Progenitor cell of endocrine pancreas (in vitro differentiated cells): Measurements from ENCODE around the gene ARMC12. TPM values are rescaled to one million over a fixed set of nuclear protein-coding genes. Genes with fewer than 3 reads are reported as not detected.

Source experiments
- DNase-seq: peaks from one replicate; pipeline ENCODE4 v3.0.0; 2021; ENCODE audit warnings: low spot score; ENCODE audit not compliant: unreplicated experiment
- H3K27ac Mint-ChIP-seq: 2 replicates; pipeline ENCODE4 v1.8.0; 2021; ENCODE audit warnings: mild to moderate bottlenecking, moderate library complexity, mixed read lengths
- H3K27me3 Mint-ChIP-seq: 2 replicates; pipeline ENCODE4 v1.8.0; 2021; ENCODE audit warnings: mixed read lengths
- H3K36me3 Mint-ChIP-seq: 2 replicates; pipeline ENCODE4 v1.8.0; 2022; ENCODE audit warnings: mixed read lengths; ENCODE audit not compliant: insufficient read depth
- H3K4me1 Mint-ChIP-seq: 2 replicates; pipeline ENCODE4 v1.8.0; 2021; ENCODE audit warnings: low read depth, mixed read lengths
- H3K4me3 Mint-ChIP-seq: 2 replicates; pipeline ENCODE4 v1.8.0; 2021; ENCODE audit warnings: low read depth, mild to moderate bottlenecking, moderate library complexity, mixed read lengths
- H3K9me3 Mint-ChIP-seq: 2 replicates; pipeline ENCODE4 v1.8.0; 2021; ENCODE audit warnings: low read depth, mixed read lengths
- total RNA-seq: library from RNA; stranded (reverse); gene quantifications from 2 replicates; pipeline ENCODE4 v1.2.1, GENCODE V29; 2021
- TF ChIP-seq, protein P1 (sequence below): fragments of 200-600 bp; sonication (generic); IDR thresholded peaks from one replicate; pipeline ENCODE4 v1.5.0; 2021; ENCODE audit warnings: antibody characterized with exemption, mild to moderate bottlenecking; ENCODE audit not compliant: unreplicated experiment

ARMC12 gene
- total RNA-seq, 1 donor from 2014 or later = 0.98 TPM

DNA sequence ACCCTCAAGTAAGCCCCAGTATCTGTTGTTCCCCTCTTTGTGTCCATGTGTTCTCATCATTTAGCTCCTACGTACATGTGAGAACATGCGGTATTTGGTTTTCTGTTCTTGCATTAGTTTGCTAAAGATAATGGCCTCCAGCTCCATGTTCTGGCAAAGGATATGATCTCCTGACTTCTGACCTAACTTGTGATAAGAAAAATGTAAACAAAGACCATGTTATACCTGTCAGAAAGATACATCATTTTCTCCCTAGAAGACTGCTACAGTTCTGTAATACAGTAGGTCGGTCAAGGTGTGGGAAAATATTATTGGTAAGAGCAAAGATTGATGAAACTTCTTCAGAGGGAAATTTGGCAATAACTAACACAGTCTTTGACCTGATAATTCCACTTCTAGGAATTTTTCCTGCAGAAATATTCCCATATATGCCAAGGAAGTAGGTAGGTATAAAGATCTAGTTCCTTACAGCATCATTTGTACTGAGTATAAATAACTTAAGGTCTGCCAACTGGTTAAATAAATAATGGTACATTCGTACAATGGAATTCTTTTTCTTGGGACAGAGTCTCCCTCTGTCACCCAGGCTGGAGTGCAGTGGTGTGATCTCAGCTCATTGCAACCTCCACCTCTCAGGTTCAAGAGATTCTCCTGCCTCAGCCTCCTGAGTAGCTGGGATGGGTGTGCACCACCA is 29.0 kb upstream of the ARMC12 start:
- Mint-ChIP-seq H3K4me3 (no peak overlapping the region), H3K27ac (no peak overlapping the region), H3K27me3 (peaks cover 3% of the 10 kb centered on the region), H3K4me1 (no peaks in the 10 kb centered on the region), H3K9me3 (peaks cover 10% of the 10 kb centered on the region), H3K36me3 (no peaks in the 10 kb centered on the region)
- TF ChIP-seq, protein P1, sequence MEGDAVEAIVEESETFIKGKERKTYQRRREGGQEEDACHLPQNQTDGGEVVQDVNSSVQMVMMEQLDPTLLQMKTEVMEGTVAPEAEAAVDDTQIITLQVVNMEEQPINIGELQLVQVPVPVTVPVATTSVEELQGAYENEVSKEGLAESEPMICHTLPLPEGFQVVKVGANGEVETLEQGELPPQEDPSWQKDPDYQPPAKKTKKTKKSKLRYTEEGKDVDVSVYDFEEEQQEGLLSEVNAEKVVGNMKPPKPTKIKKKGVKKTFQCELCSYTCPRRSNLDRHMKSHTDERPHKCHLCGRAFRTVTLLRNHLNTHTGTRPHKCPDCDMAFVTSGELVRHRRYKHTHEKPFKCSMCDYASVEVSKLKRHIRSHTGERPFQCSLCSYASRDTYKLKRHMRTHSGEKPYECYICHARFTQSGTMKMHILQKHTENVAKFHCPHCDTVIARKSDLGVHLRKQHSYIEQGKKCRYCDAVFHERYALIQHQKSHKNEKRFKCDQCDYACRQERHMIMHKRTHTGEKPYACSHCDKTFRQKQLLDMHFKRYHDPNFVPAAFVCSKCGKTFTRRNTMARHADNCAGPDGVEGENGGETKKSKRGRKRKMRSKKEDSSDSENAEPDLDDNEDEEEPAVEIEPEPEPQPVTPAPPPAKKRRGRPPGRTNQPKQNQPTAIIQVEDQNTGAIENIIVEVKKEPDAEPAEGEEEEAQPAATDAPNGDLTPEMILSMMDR = no peak
- no peak for DNase-seq

DNA sequence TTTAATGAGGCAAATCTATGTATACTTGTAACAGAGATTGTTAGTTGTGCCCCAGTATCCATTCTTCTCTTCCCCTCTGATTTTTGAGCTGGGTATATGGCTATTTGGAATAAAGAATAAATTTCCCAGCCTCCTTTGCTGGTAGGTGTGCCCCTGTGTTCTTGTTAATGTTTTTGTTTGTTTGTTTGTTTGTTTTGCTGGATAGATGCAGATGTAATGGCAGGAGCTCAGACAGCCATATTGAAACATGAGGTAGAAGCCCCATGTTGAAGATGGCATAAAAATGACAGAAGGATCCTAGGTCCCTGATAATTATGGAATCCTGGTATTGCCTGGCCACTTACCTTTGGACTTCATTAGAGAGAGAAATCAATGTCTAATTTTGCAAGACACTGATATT is 28.2 kb upstream of the ARMC12 start:
- H3K36me3 Mint-ChIP-seq = no peaks in the 10 kb centered on the region
- H3K27me3 Mint-ChIP-seq = peaks cover 3% of the 10 kb centered on the region
- TF ChIP-seq, protein P1 = no peak
- H3K4me1 Mint-ChIP-seq = no peaks in the 10 kb centered on the region
- H3K27ac Mint-ChIP-seq = no peak overlapping the region
- no peak for DNase-seq
- H3K4me3 Mint-ChIP-seq = no peak overlapping the region
- H3K9me3 Mint-ChIP-seq = peaks cover 9% of the 10 kb centered on the region

DNA sequence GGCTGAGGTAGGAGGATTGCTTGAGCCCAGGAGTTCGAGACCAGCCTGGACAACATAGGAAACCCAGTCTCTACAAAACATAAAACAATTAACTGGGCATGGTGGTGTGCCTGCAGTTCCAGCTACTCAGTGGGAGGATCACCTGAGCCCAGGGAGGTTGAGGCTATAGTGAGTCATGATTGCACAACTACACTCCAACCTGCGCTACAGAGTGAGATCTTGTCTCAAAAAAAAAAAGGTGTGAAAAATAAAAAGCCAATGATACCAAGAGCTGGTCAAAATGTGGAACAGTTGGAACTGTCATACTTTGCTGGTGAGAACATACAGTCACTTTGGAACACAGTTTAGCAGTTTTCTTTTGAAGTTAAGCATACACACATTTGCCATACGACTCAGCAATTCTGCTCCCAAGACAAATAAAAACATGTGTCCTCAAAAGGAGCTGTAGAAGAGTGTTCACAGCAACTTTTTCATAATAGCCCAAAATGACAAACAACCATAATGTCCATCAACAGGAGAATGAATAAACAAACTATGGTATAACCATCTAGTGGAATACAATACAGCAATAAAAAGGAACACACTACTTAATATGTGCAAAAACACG is 26.5 kb upstream of the ARMC12 start:
- peaks cover 3% of the 10 kb centered on the region for H3K27me3 Mint-ChIP-seq
- H3K36me3 Mint-ChIP-seq = no peaks in the 10 kb centered on the region
- H3K27ac Mint-ChIP-seq = no peak overlapping the region
- TF ChIP-seq, protein P1 = no peak
- DNase-seq = no peak
- peaks cover 3% of the 10 kb centered on the region for H3K9me3 Mint-ChIP-seq
- no peaks in the 10 kb centered on the region for H3K4me1 Mint-ChIP-seq
- no peak overlapping the region for H3K4me3 Mint-ChIP-seq

DNA sequence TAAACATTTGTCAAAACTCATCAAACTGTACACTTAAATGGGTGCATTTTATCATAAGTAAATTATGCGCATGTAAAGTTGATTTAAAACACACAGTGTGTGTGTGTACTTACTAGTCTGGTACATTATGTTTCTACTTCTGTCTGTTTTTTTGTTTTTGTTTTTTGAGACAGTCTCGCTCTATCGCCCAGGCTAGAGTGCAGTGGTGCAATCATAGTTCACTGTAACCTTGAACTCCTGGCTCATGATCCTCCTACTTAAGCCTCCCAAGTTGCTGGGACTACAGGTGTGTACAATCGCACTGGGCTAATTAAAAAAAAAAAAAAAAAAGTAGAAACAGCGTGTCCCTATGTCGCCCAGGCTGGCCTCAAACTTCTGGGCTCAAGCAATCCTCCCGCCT is 25.1 kb upstream of the ARMC12 start:
- Mint-ChIP-seq H3K9me3 (peaks cover 3% of the 10 kb centered on the region), H3K4me1 (no peaks in the 10 kb centered on the region), H3K27me3 (peaks cover 12% of the 10 kb centered on the region), H3K36me3 (no peaks in the 10 kb centered on the region), H3K27ac (no peak overlapping the region), H3K4me3 (no peak overlapping the region)
- TF ChIP-seq, protein P1 = no peak
- no peak for DNase-seq

DNA sequence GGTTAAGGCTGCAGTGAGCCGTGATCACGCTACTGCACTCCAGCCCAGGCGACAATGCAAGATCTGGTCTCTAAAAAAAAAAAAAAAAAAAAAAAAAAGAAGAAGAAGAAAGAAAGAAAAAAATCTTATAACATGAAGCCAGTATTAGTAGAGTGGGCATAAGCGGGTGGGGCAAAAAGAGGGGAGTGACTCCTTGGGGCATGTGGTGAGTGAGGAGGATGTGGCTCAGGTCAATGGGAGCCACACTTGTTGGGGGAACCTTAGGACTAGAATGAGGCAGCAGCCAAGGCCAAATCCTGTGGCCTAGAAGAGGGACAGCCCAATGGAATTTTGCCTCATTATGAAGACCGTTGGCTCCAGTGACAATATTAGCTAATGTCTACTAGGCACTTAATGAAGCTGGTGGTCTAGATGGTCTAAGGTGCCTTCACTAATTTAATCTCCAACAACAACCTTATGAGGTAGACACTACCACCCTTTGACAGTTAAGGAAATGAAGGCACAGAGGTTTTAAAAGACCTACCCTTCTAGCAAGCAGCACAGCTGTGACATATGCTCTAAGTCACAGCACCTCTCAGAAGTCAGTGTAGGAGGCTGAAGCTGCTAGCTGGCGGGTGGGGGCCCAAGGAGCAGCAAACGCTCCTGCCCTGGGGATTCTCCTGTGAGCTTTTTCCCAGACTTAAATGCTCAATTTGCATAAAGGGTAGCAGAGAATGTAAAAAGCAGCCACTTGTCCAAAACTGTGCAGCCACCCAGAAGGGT is 23.6 kb upstream of the ARMC12 start:
- Mint-ChIP-seq H3K4me1 (no peaks in the 10 kb centered on the region), H3K36me3 (no peaks in the 10 kb centered on the region), H3K4me3 (no peak overlapping the region), H3K27ac (no peak overlapping the region), H3K27me3 (peaks cover 23% of the 10 kb centered on the region), H3K9me3 (peaks cover 3% of the 10 kb centered on the region)
- TF ChIP-seq, protein P1 = no peak
- DNase-seq = no peak
